Mucosa of descending colon (tissue), 3 donors: ENCODE measurements around the gene LACTB. TPM values are rescaled to one million over a fixed set of nuclear protein-coding genes. Genes with fewer than 3 reads are reported as not detected.
"Not testable (repeated sequence)": the region's sequence is repeated elsewhere in the genome, so short reads cannot be mapped to it uniquely, and the experiment has no call there.

ENCODE experiments used
- ATAC-seq: fragments of 200-7000 bp; cut with Tn5 transposase; one replicate; pipeline ENCODE4 v1.9.1; 2020; ENCODE audit warnings: mild to moderate bottlenecking, moderate library complexity
- DNase-seq, 3 donors: peaks; one replicate each; pipeline ENCODE4 v3.0.0-alpha.2; 2020
- H3K36me3 ChIP-seq: fragments of 200-600 bp; one replicate; pipeline ENCODE4 v1.8.0; 2021; ENCODE audit warnings: low read depth, mild to moderate bottlenecking
- H3K4me1 ChIP-seq: fragments of 200-600 bp; one replicate; pipeline ENCODE4 v1.8.0; 2021; ENCODE audit warnings: low read depth, mild to moderate bottlenecking
- H3K4me3 ChIP-seq: fragments of 200-600 bp; one replicate; pipeline ENCODE4 v1.8.0; 2021; ENCODE audit warnings: mild to moderate bottlenecking
- H3K9me3 ChIP-seq: fragments of 200-600 bp; one replicate; pipeline ENCODE4 v1.8.0; 2021; ENCODE audit warnings: mild to moderate bottlenecking
- intact Hi-C, 2 donors: fragments of 100-400 bp; cut with DNase I in 1 of 2; cut with micrococcal nuclease in 1 of 2; formaldehyde crosslinking; loops; one replicate each; pipeline versions ENCODE4 v1.11.0 to v1.11.1; 2022; cut with DNase I, micrococcal nuclease
- total RNA-seq, 3 donors: library from RNA; stranded (reverse); fragmentation: NEBNext Ultra II Directional in 2 of 3; extraction: Animal tissue kit (Norgen Biotek cat#: 25700) in 2 of 3; gene quantifications; one replicate each; pipeline versions ENCODE4 v1.2.1 to v1.2.4, GENCODE V29; 2021 to 2023
- TF ChIP-seq, protein P1 (sequence below): fragments of 200-600 bp; IDR thresholded peaks from one replicate; pipeline ENCODE4 v1.8.0; 2022; ENCODE audit warnings: antibody characterized with exemption, mild to moderate bottlenecking
- donor health status: DM: no; HTN: no; CAD: no; lungs with moderate emphysema.
- donor health status: DM: no; HTN: no; CAD: no.
- donor health status: DM: no; HTN: yes; CAD: no.

The LACTB gene
- total RNA-seq, 3 donors from 2014 or later: 19.8 to 24.0 (median 21.1) TPM

GRCh38 chr15:63103416-63103815 is 18.2 kb upstream of the LACTB start:
- H3K4me3 ChIP-seq: no peak overlapping the region
- no peak for ATAC-seq
- TF ChIP-seq, protein P1, sequence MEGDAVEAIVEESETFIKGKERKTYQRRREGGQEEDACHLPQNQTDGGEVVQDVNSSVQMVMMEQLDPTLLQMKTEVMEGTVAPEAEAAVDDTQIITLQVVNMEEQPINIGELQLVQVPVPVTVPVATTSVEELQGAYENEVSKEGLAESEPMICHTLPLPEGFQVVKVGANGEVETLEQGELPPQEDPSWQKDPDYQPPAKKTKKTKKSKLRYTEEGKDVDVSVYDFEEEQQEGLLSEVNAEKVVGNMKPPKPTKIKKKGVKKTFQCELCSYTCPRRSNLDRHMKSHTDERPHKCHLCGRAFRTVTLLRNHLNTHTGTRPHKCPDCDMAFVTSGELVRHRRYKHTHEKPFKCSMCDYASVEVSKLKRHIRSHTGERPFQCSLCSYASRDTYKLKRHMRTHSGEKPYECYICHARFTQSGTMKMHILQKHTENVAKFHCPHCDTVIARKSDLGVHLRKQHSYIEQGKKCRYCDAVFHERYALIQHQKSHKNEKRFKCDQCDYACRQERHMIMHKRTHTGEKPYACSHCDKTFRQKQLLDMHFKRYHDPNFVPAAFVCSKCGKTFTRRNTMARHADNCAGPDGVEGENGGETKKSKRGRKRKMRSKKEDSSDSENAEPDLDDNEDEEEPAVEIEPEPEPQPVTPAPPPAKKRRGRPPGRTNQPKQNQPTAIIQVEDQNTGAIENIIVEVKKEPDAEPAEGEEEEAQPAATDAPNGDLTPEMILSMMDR: no peak
- DNase-seq: no peak
- intact Hi-C loops: no loop called here
- no peaks in the 10 kb centered on the region for H3K4me1 ChIP-seq
- H3K9me3 ChIP-seq: no peaks in the 10 kb centered on the region
- H3K36me3 ChIP-seq: no peaks in the 10 kb centered on the region

GRCh38 chr15:63104727-63105126 is 16.9 kb upstream of the LACTB start:
- TF ChIP-seq, protein P1: no peak
- H3K9me3 ChIP-seq: no peaks in the 10 kb centered on the region
- H3K4me3 ChIP-seq: no peak overlapping the region
- DNase-seq (no peak), ATAC-seq (no peak)
- intact Hi-C loops: no loop called here
- H3K4me1 ChIP-seq: no peaks in the 10 kb centered on the region
- H3K36me3 ChIP-seq: no peaks in the 10 kb centered on the region

- H3K4me3 ChIP-seq, DNase-seq, H3K4me1 ChIP-seq, ATAC-seq, H3K36me3 ChIP-seq, H3K9me3 ChIP-seq, intact Hi-C loops: not testable (repeated sequence)
Measured at GRCh38 chr15:63105354-63105753, 16.3 kb upstream of the LACTB start.

GRCh38 chr15:63107895-63108546 is 13.6 kb upstream of the LACTB start:
- peak; percentile 76 for ATAC-seq
- H3K9me3 ChIP-seq: no peaks in the 10 kb centered on the region
- intact Hi-C loops: no loop called here
- no peaks in the 10 kb centered on the region for H3K36me3 ChIP-seq
- peak in 1 of 3 donors; percentile 58 for DNase-seq
- no peak overlapping the region for H3K4me3 ChIP-seq
- TF ChIP-seq, protein P1: no peak
- H3K4me1 ChIP-seq: no peaks in the 10 kb centered on the region

GRCh38 chr15:63109498-63109897 is 12.2 kb upstream of the LACTB start:
- Histone ChIP-seq H3K4me1 (no peaks in the 10 kb centered on the region), H3K36me3 (no peaks in the 10 kb centered on the region), H3K4me3 (no peak overlapping the region), H3K9me3 (no peaks in the 10 kb centered on the region)
- intact Hi-C loops: no loop called here
- ATAC-seq (no peak), DNase-seq (no peak)
- TF ChIP-seq, protein P1: no peak

DNA sequence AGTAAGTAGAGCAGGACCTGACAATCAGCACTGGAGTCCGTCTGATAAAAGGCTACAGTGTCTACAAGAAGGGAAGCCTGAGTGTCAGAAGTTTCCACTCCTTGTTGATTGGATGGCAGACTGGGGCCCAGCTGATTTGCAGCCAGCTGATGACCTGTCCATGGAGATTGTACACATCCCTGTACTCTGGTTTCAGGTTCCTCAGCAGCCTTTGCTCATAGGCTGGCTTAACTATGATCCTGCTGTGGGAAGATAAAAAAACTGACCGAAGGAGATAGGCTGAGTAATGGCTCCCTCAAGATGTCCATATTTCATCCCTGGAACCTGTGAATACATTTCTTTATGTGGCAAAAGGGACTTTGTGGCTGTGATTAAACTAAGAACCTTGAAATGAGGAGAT is 11.7 kb upstream of the LACTB start:
- TF ChIP-seq, protein P1: no peak
- Histone ChIP-seq H3K9me3 (no peaks in the 10 kb centered on the region), H3K36me3 (no peaks in the 10 kb centered on the region), H3K4me1 (no peaks in the 10 kb centered on the region), H3K4me3 (no peak overlapping the region)
- DNase-seq: no peak
- no peak for ATAC-seq
- intact Hi-C loops: no loop called here
